SK-N-SH (cell line): Measurements from ENCODE around the gene ASCL5. TPM values are rescaled to one million over a fixed set of nuclear protein-coding genes. Genes with fewer than 3 reads are reported as not detected.

Experiments
- CTCF ChIA-PET: fragments of 300-600, 350-600 bp; formaldehyde crosslinking; extraction: SDS; loops from one replicate; lab custom pipeline; 2021; lab: Yijun Ruan, JAX
- POLR2A ChIA-PET: fragments of 350-600 bp; sonication (Branson Sonifier 250); formaldehyde crosslinking; extraction: SDS; loops from one replicate; lab custom pipeline; 2020; ENCODE audit warnings: antibody characterized with exemption, inconsistent platforms; lab: Yijun Ruan, JAX
- DNase-seq: peaks from one replicate; pipeline ENCODE4 v3.0.0; 2012
- H2AFZ ChIP-seq: fragments of 200-600 bp; sonication (generic); 2 replicates; pipeline ENCODE4 v1.8.1; 2016; ENCODE audit warnings: antibody characterized with exemption, mild to moderate bottlenecking, low read depth
- H3F3A ChIP-seq: fragments of 200-600 bp; sonication (generic); replicated peaks from 2 replicates; pipeline ENCODE3; 2016; ENCODE audit warnings: antibody characterized with exemption, mild to moderate bottlenecking; ENCODE audit not compliant: insufficient read depth
- H3K27ac ChIP-seq, 2 experiments: fragments of 200-500 bp in 1 of 2; fragments of 200-600 bp in 1 of 2; sonication (Bioruptor generic) in 1 of 2; sonication (generic), shearing (Covaris generic) in 1 of 2; 2 replicates each; pipeline versions ENCODE4 v1.5.1 to v1.6.1; 2014 to 2016; ENCODE audit warnings: low read depth in 2 of 2, inconsistent platforms in 1 of 2, low read length in 1 of 2, mild to moderate bottlenecking in 1 of 2, mixed read lengths in 1 of 2
- H3K27me3 ChIP-seq: fragments of 200-600 bp; sonication (generic), shearing (Covaris generic); 2 replicates; pipeline ENCODE4 v1.6.1; 2016; ENCODE audit warnings: mixed run types; ENCODE audit not compliant: insufficient read depth
- H3K36me3 ChIP-seq, 2 experiments: fragments of 200-500 bp in 1 of 2; fragments of 200-600 bp in 1 of 2; sonication (Bioruptor generic) in 1 of 2; sonication (generic) in 1 of 2; replicated peaks in 1 of 2; 2 replicates each; pipeline versions ENCODE3 to v1.5.1; 2014 to 2016; ENCODE audit warnings: low read length in 1 of 2, mild to moderate bottlenecking in 1 of 2; ENCODE audit not compliant: insufficient read depth in 2 of 2, control insufficient read depth in 1 of 2
- H3K4me1 ChIP-seq, 2 experiments: fragments of 200-500 bp in 1 of 2; fragments of 200-600 bp in 1 of 2; sonication (Bioruptor generic) in 1 of 2; sonication (generic), shearing (Covaris generic) in 1 of 2; 2 replicates each; pipeline versions ENCODE4 v1.5.1 to v1.6.1; 2014 to 2016; ENCODE audit warnings: low read depth in 1 of 2, low read length in 1 of 2, mixed run types in 1 of 2; ENCODE audit not compliant: insufficient read depth in 2 of 2, control insufficient read depth in 1 of 2
- H3K4me2 ChIP-seq: fragments of 200-600 bp; sonication (generic), shearing (Covaris generic); 2 replicates; pipeline ENCODE4 v1.6.1; 2017; ENCODE audit warnings: mixed run types
- H3K4me3 ChIP-seq, 2 experiments: fragments of 200-500 bp in 1 of 2; fragments of 200-600 bp in 1 of 2; sonication (Bioruptor generic) in 1 of 2; sonication (generic), shearing (Covaris generic) in 1 of 2; 2 replicates each; pipeline versions ENCODE4 v1.5.1 to v1.8.1; 2014 to 2016; ENCODE audit warnings: low read depth in 2 of 2, inconsistent platforms in 1 of 2, low read length in 1 of 2, mild to moderate bottlenecking in 1 of 2, mixed read lengths in 1 of 2, moderate library complexity in 1 of 2
- H3K79me2 ChIP-seq: fragments of 200-600 bp; sonication (generic); 2 replicates; pipeline ENCODE4 v1.8.1; 2017; ENCODE audit warnings: mild to moderate bottlenecking; ENCODE audit not compliant: insufficient read depth
- H3K9ac ChIP-seq: fragments of 200-600 bp; sonication (generic); 2 replicates; pipeline ENCODE4 v1.6.1; 2017; ENCODE audit warnings: mixed run types
- H3K9me2 ChIP-seq: fragments of 200-600 bp; sonication (generic); 2 replicates; pipeline ENCODE4 v1.6.1; 2017; ENCODE audit warnings: mixed run types
- H3K9me3 ChIP-seq: fragments of 200-600 bp; sonication (generic); 2 replicates; pipeline ENCODE4 v1.6.1; 2017; ENCODE audit warnings: mixed run types, mild to moderate bottlenecking, moderate library complexity
- H4K20me1 ChIP-seq: fragments of 200-600 bp; sonication (generic); 2 replicates; pipeline ENCODE4 v1.6.1; 2017; ENCODE audit warnings: mild to moderate bottlenecking, mixed run types; ENCODE audit not compliant: insufficient read depth
- CTCF ChIP-seq: fragments of 200-600 bp; sonication (generic); IDR thresholded peaks from 2 replicates; pipeline ENCODE4 v1.6.1; 2017; ENCODE audit warnings: antibody characterized with exemption, mild to moderate bottlenecking, moderate library complexity
- FOXJ3 ChIP-seq: sonication (generic); formaldehyde crosslinking; IDR thresholded peaks from 2 replicates; pipeline ENCODE4 v1.5.1; 2020; ENCODE audit warnings: mild to moderate bottlenecking, missing genetic modification reagents
- FOXM1 ChIP-seq: IDR thresholded peaks from 2 replicates; pipeline ENCODE4 v1.4.0; 2012; ENCODE audit warnings: low read depth, mild to moderate bottlenecking
- GATA2 ChIP-seq: sonication (generic); formaldehyde crosslinking; IDR thresholded peaks from 2 replicates; pipeline ENCODE4 v1.5.0; 2020; ENCODE audit warnings: mild to moderate bottlenecking, missing genetic modification reagents
- MAX ChIP-seq: IDR thresholded peaks from 2 replicates; pipeline ENCODE4 v1.4.0; 2012; ENCODE audit warnings: low read depth
- MEF2A ChIP-seq: IDR thresholded peaks from 2 replicates; pipeline ENCODE4 v1.4.0; 2012; ENCODE audit warnings: low read depth, borderline replicate concordance
- NFIC ChIP-seq: IDR thresholded peaks from 2 replicates; pipeline ENCODE4 v1.4.0; 2012; ENCODE audit warnings: borderline replicate concordance
- PBX3 ChIP-seq: IDR thresholded peaks from 2 replicates; pipeline ENCODE4; 2012
- RXRA ChIP-seq: IDR thresholded peaks from 2 replicates; pipeline ENCODE4 v1.4.0; 2012; ENCODE audit warnings: low read depth, mild to moderate bottlenecking, borderline replicate concordance
- TAF1 ChIP-seq: IDR thresholded peaks from 2 replicates; pipeline ENCODE4 v1.6.1; 2012; ENCODE audit warnings: low read depth, mild to moderate bottlenecking, low read length, moderate library complexity, borderline replicate concordance
- TEAD4 ChIP-seq: IDR thresholded peaks from 2 replicates; pipeline ENCODE4 v1.4.0; 2012; ENCODE audit warnings: mild to moderate bottlenecking, borderline replicate concordance; ENCODE audit not compliant: insufficient read depth
- WGBS: methylation state at CpG from one replicate; pipeline ENCODE4 v1.1.6; 2017; ENCODE audit warnings: low lambda C conversion rate; 5-methylcytosine and 5-hydroxymethylcytosine counted together
- polyA plus RNA-seq, 3 experiments: library from polyadenylated mRNA; depleted of rRNA; stranded (reverse); fragments of >200 nt; gene quantifications; 2 replicates each; pipeline ENCODE4 v1.2.3, GENCODE V29; 2012
- TF ChIP-seq, protein P1 (sequence below): IDR thresholded peaks from 2 replicates; pipeline ENCODE4 v1.4.0; 2012; ENCODE audit warnings: low read depth, borderline replicate concordance
- TF ChIP-seq, protein P2 (sequence below): IDR thresholded peaks from 2 replicates; pipeline ENCODE4 v1.6.1; 2012; ENCODE audit warnings: mild to moderate bottlenecking, low read depth, low read length, moderate library complexity

ASCL5 gene
- polyA plus RNA-seq, 1 of the 3 experiments (the other 2 are of a cell fraction): not detected

GRCh38 chr1:201146626-201147390 lies 19.8 kb upstream of the ASCL5 start:
- peaks cover 44 to 94% of the 10 kb centered on the region in 2 experiments for H3K36me3 ChIP-seq
- no peak overlapping the region for H3K4me3 ChIP-seq
- no peaks in the 10 kb centered on the region for H3K79me2 ChIP-seq
- WGBS: 91% methylated on average over 16 of the region's 17 CpGs
- TF ChIP-seq CTCF (no peak), NFIC (no peak), MAX (no peak), PBX3 (no peak), FOXM1 (no peak), FOXJ3 (CRISPR knock-in tag) (no peak), TAF1 (no peak), TEAD4 (no peak), MEF2A (no peak), GATA2 (CRISPR knock-in tag) (no peak), RXRA (no peak)
- TF ChIP-seq, protein P1, sequence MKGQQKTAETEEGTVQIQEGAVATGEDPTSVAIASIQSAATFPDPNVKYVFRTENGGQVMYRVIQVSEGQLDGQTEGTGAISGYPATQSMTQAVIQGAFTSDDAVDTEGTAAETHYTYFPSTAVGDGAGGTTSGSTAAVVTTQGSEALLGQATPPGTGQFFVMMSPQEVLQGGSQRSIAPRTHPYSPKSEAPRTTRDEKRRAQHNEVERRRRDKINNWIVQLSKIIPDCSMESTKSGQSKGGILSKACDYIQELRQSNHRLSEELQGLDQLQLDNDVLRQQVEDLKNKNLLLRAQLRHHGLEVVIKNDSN: no peak
- TF ChIP-seq, protein P2, sequence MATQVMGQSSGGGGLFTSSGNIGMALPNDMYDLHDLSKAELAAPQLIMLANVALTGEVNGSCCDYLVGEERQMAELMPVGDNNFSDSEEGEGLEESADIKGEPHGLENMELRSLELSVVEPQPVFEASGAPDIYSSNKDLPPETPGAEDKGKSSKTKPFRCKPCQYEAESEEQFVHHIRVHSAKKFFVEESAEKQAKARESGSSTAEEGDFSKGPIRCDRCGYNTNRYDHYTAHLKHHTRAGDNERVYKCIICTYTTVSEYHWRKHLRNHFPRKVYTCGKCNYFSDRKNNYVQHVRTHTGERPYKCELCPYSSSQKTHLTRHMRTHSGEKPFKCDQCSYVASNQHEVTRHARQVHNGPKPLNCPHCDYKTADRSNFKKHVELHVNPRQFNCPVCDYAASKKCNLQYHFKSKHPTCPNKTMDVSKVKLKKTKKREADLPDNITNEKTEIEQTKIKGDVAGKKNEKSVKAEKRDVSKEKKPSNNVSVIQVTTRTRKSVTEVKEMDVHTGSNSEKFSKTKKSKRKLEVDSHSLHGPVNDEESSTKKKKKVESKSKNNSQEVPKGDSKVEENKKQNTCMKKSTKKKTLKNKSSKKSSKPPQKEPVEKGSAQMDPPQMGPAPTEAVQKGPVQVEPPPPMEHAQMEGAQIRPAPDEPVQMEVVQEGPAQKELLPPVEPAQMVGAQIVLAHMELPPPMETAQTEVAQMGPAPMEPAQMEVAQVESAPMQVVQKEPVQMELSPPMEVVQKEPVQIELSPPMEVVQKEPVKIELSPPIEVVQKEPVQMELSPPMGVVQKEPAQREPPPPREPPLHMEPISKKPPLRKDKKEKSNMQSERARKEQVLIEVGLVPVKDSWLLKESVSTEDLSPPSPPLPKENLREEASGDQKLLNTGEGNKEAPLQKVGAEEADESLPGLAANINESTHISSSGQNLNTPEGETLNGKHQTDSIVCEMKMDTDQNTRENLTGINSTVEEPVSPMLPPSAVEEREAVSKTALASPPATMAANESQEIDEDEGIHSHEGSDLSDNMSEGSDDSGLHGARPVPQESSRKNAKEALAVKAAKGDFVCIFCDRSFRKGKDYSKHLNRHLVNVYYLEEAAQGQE: no peak
- ChIA-PET CTCF (interaction anchor here (0.9 to 4.6 kb wide), 5 partner anchors 24 to 154 kb away, joined by 3 to 26 read pairs (median 3); no protein-coding TSS in a partner anchor), POLR2A (no interaction called here)
- H3K9me3 ChIP-seq: no peaks in the 10 kb centered on the region
- no peak overlapping the region for H3K27ac ChIP-seq
- no peaks in the 10 kb centered on the region for H3K27me3 ChIP-seq
- H3K4me2 ChIP-seq: no peak overlapping the region
- no peaks in the 10 kb centered on the region for H4K20me1 ChIP-seq
- H3K9me2 ChIP-seq: no peaks in the 10 kb centered on the region
- H3K9ac ChIP-seq: no peak overlapping the region
- no peak for DNase-seq
- H2AFZ ChIP-seq: no peak overlapping the region
- no peaks in the 10 kb centered on the region for H3F3A ChIP-seq
- peaks cover 0 to 20% of the 10 kb centered on the region in 2 experiments; a peak in 1 of 4 replicates for H3K4me1 ChIP-seq
